H9 (cell line): ENCODE data around the gene PCSK9. TPM values are rescaled to one million over a fixed set of nuclear protein-coding genes. Genes with fewer than 3 reads are reported as not detected.

Source experiments
- DNase-seq: peaks from one replicate; pipeline ENCODE4 v3.0.0-alpha.2; 2017
- H2AFZ ChIP-seq: one replicate; pipeline ENCODE4 v1.6.1; 2013; ENCODE audit warnings: mild to moderate bottlenecking, low read length, control low read depth, moderate library complexity
- H2AK5ac ChIP-seq: 2 replicates; pipeline ENCODE4 v1.6.1; 2013; ENCODE audit warnings: low read length, control low read depth, mixed read lengths; ENCODE audit not compliant: insufficient read length
- H2BK120ac ChIP-seq: one replicate; pipeline ENCODE4 v1.6.1; 2013; ENCODE audit warnings: low read depth, mild to moderate bottlenecking, low read length, control low read depth, inconsistent platforms; ENCODE audit not compliant: poor library complexity, severe bottlenecking
- H2BK12ac ChIP-seq: 2 replicates; pipeline ENCODE4 v1.6.1; 2013; ENCODE audit warnings: low read length, control low read depth, mixed read lengths, low read depth; ENCODE audit not compliant: insufficient read length
- H2BK15ac ChIP-seq: 2 replicates; pipeline ENCODE4 v1.6.1; 2013; ENCODE audit warnings: low read depth, low read length, control low read depth
- H2BK20ac ChIP-seq: one replicate; pipeline ENCODE4 v1.6.1; 2013; ENCODE audit warnings: low read depth, mild to moderate bottlenecking, low read length, control low read depth, inconsistent platforms; ENCODE audit not compliant: poor library complexity, severe bottlenecking
- H2BK5ac ChIP-seq: 2 replicates; pipeline ENCODE4 v1.6.1; 2013; ENCODE audit warnings: low read length, control low read depth, mixed read lengths; ENCODE audit not compliant: insufficient read length
- H3K14ac ChIP-seq: 2 replicates; pipeline ENCODE4 v1.6.1; 2013; ENCODE audit warnings: low read length, control low read depth; ENCODE audit not compliant: insufficient read depth
- H3K18ac ChIP-seq: 2 replicates; pipeline ENCODE4 v1.6.1; 2013; ENCODE audit warnings: low read depth, mild to moderate bottlenecking, mixed read lengths, low read length, control low read depth; ENCODE audit not compliant: insufficient read length
- H3K23ac ChIP-seq: 2 replicates; pipeline ENCODE4 v1.6.1; 2013; ENCODE audit warnings: low read length, control low read depth, mixed read lengths, low read depth; ENCODE audit not compliant: insufficient read length
- H3K23me2 ChIP-seq: 2 replicates; pipeline ENCODE4 v1.6.1; 2013; ENCODE audit warnings: low read depth, mild to moderate bottlenecking, mixed read lengths, low read length, control low read depth; ENCODE audit not compliant: insufficient read length, poor library complexity, severe bottlenecking
- H3K27ac ChIP-seq: 2 replicates; pipeline ENCODE4 v1.5.1; 2013; ENCODE audit warnings: low read length, control low read depth, mixed read lengths, low read depth; ENCODE audit not compliant: insufficient read length
- H3K27me3 ChIP-seq: 2 replicates; pipeline ENCODE4 v1.6.1; 2013; ENCODE audit warnings: low read length, control low read depth, inconsistent platforms; ENCODE audit not compliant: insufficient read depth
- H3K4ac ChIP-seq: 2 replicates; pipeline ENCODE4 v1.6.1; 2013; ENCODE audit warnings: low read depth, mild to moderate bottlenecking, control low read depth, inconsistent platforms, low read length, moderate library complexity
- H3K4me1 ChIP-seq: 2 replicates; pipeline ENCODE4 v1.6.1; 2013; ENCODE audit warnings: low read length, control low read depth, inconsistent platforms; ENCODE audit not compliant: insufficient read depth
- H3K4me2 ChIP-seq: 2 replicates; pipeline ENCODE4 v1.6.1; 2013; ENCODE audit warnings: low read length, control low read depth, mixed read lengths; ENCODE audit not compliant: insufficient read length, insufficient read depth
- H3K56ac ChIP-seq: 2 replicates; pipeline ENCODE4 v1.6.1; 2013; ENCODE audit warnings: low read depth, mild to moderate bottlenecking, mixed read lengths, low read length, control low read depth; ENCODE audit not compliant: insufficient read length
- H3K79me1 ChIP-seq: 2 replicates; pipeline ENCODE4 v1.6.1; 2013; ENCODE audit warnings: low read depth, mild to moderate bottlenecking, moderate library complexity, low read length, control low read depth, inconsistent platforms; ENCODE audit not compliant: insufficient read depth, poor library complexity, severe bottlenecking
- H3K79me2 ChIP-seq: 2 replicates; pipeline ENCODE4 v1.6.1; 2013; ENCODE audit warnings: low read length, control low read depth, inconsistent platforms; ENCODE audit not compliant: insufficient read depth
- H3K9ac ChIP-seq: 2 replicates; pipeline ENCODE4 v1.6.1; 2013; ENCODE audit warnings: low read length, control low read depth, mixed read lengths; ENCODE audit not compliant: insufficient read length; ENCODE audit errors: extremely low read depth
- H3K9me3 ChIP-seq: one replicate; pipeline ENCODE4 v1.6.1; 2013; ENCODE audit warnings: low read depth, low read length, inconsistent platforms; ENCODE audit not compliant: control insufficient read depth
- H3T11ph ChIP-seq: one replicate; pipeline ENCODE4 v1.6.1; 2013; ENCODE audit warnings: mild to moderate bottlenecking, low read length, control low read depth, inconsistent platforms
- H4K20me1 ChIP-seq: one replicate; pipeline ENCODE4 v1.6.1; 2013; ENCODE audit not compliant: control insufficient read depth, insufficient read length, insufficient read depth
- H4K5ac ChIP-seq: 2 replicates; pipeline ENCODE4 v1.6.1; 2013; ENCODE audit warnings: low read depth, mild to moderate bottlenecking, mixed read lengths, low read length, control low read depth; ENCODE audit not compliant: insufficient read length
- H4K8ac ChIP-seq: replicated peaks from 2 replicates; pipeline ENCODE4 v1.6.1; 2013; ENCODE audit warnings: low read length, control low read depth, mixed read lengths, low read depth; ENCODE audit not compliant: insufficient read length
- H4K91ac ChIP-seq: 2 replicates; pipeline ENCODE4 v1.6.1; 2013; ENCODE audit warnings: low read depth, mild to moderate bottlenecking, moderate library complexity, mixed read lengths, low read length, control low read depth; ENCODE audit not compliant: insufficient read length
- H3K27ac Mint-ChIP-seq, 3 experiments: 2 replicates in 2 of 3; 3 replicates in 1 of 3; pipeline ENCODE4 v1.8.0; 2020 to 2021; ENCODE audit warnings: mixed read lengths in 3 of 3, mild to moderate bottlenecking in 1 of 3, moderate library complexity in 1 of 3
- H3K27me3 Mint-ChIP-seq: 2 replicates; pipeline ENCODE4 v1.8.0; 2021; ENCODE audit warnings: low read depth, mild to moderate bottlenecking, moderate library complexity, mixed read lengths
- H3K36me3 Mint-ChIP-seq, 3 experiments: 2 replicates in 2 of 3; 3 replicates in 1 of 3; pipeline ENCODE4 v1.8.0; 2020 to 2021; ENCODE audit warnings: low read depth in 3 of 3, mixed read lengths in 3 of 3; ENCODE audit not compliant: insufficient read depth in 1 of 3
- H3K4me1 Mint-ChIP-seq, 2 experiments: 2 replicates each; pipeline ENCODE4 v1.8.0; 2020; ENCODE audit warnings: mixed read lengths in 2 of 2
- H3K4me3 Mint-ChIP-seq, 2 experiments: 2 replicates in 1 of 2; 3 replicates in 1 of 2; pipeline ENCODE4 v1.8.0; 2020 to 2021; ENCODE audit warnings: mild to moderate bottlenecking in 2 of 2, mixed read lengths in 2 of 2, moderate library complexity in 1 of 2
- H3K9me3 Mint-ChIP-seq, 2 experiments: 2 replicates in 1 of 2; 3 replicates in 1 of 2; pipeline ENCODE4 v1.8.0; 2020; ENCODE audit warnings: mild to moderate bottlenecking in 2 of 2, mixed read lengths in 2 of 2, moderate library complexity in 1 of 2
- CTCF ChIP-seq: fragments of 200-600 bp; sonication (generic); conservative IDR thresholded peaks from 3 replicates; pipeline ENCODE4 v1.8.0; 2021; ENCODE audit warnings: antibody characterized with exemption, mild to moderate bottlenecking
- WGBS: extraction: QIAGEN DNeasy Blood & Tissue Kit; methylation state at CpG from one replicate; pipeline ENCODE4 v1.1.7; 2013; ENCODE audit warnings: missing lambda C conversion rate, low lambda C conversion rate, mixed read lengths; ENCODE audit not compliant: insufficient read length; ENCODE audit errors: extremely low coverage; 5-methylcytosine and 5-hydroxymethylcytosine counted together
- total RNA-seq: library from RNA; stranded (reverse); gene quantifications from 2 replicates; pipeline ENCODE4 v1.2.1, GENCODE V29; 2021

PCSK9 gene
- total RNA-seq, 1 experiment from 2014 or later: 75.1 TPM

GRCh38 chr1:55015123-55015522 is 24.2 kb upstream of the PCSK9 start:
- H3T11ph ChIP-seq: no peak overlapping the region
- no peak overlapping the region for H2BK20ac ChIP-seq
- Mint-ChIP-seq H3K36me3 (no peaks in the 10 kb centered on the region), H3K4me3 (no peak overlapping the region), H3K27ac (no peak overlapping the region), H3K4me1 (peaks cover 12 to 18% of the 10 kb centered on the region in 2 experiments), H3K9me3 (no peaks in the 10 kb centered on the region; a peak in 1 of 5 replicates), H3K27me3 (peaks cover 27% of the 10 kb centered on the region)
- H3K14ac ChIP-seq: no peak overlapping the region
- H2BK5ac ChIP-seq: no peak overlapping the region
- no peaks in the 10 kb centered on the region for H3K27me3 ChIP-seq
- no peak overlapping the region for H3K18ac ChIP-seq
- H4K20me1 ChIP-seq: no peaks in the 10 kb centered on the region
- H2BK15ac ChIP-seq: no peak overlapping the region
- no peak overlapping the region for H3K4ac ChIP-seq
- H3K79me2 ChIP-seq: no peaks in the 10 kb centered on the region
- DNase-seq: no peak
- no peaks in the 10 kb centered on the region for H3K9me3 ChIP-seq
- no peak overlapping the region for H3K27ac ChIP-seq
- H2AK5ac ChIP-seq: no peak overlapping the region
- no peaks in the 10 kb centered on the region for H3K23me2 ChIP-seq
- no peak overlapping the region for H2BK12ac ChIP-seq
- no peak overlapping the region for H3K23ac ChIP-seq
- peaks cover 3% of the 10 kb centered on the region; the same call in 1 of the 2 replicates for H3K4me1 ChIP-seq
- no peak overlapping the region for H4K91ac ChIP-seq
- WGBS: no CpG with 5 or more reads among the region's 5 CpGs
- no peak overlapping the region for H3K4me2 ChIP-seq
- H2BK120ac ChIP-seq: no peak overlapping the region
- no peak for TF ChIP-seq CTCF
- H2AFZ ChIP-seq: no peak overlapping the region
- H3K79me1 ChIP-seq: no peaks in the 10 kb centered on the region
- H3K9ac ChIP-seq: no peak overlapping the region
- H4K5ac ChIP-seq: no peak overlapping the region
- H4K8ac ChIP-seq: no peak overlapping the region
- H3K56ac ChIP-seq: no peak overlapping the region
